SW 1271 (cell line): ENCODE results near the gene PRM2.

ENCODE experiments used
- DNase-seq, 2 experiments: peaks; one replicate each; lab custom pipeline; 2025; lab: John Stamatoyannopoulos, UW

The PRM2 gene, protein sequence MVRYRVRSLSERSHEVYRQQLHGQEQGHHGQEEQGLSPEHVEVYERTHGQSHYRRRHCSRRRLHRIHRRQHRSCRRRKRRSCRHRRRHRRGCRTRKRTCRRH

DNA sequence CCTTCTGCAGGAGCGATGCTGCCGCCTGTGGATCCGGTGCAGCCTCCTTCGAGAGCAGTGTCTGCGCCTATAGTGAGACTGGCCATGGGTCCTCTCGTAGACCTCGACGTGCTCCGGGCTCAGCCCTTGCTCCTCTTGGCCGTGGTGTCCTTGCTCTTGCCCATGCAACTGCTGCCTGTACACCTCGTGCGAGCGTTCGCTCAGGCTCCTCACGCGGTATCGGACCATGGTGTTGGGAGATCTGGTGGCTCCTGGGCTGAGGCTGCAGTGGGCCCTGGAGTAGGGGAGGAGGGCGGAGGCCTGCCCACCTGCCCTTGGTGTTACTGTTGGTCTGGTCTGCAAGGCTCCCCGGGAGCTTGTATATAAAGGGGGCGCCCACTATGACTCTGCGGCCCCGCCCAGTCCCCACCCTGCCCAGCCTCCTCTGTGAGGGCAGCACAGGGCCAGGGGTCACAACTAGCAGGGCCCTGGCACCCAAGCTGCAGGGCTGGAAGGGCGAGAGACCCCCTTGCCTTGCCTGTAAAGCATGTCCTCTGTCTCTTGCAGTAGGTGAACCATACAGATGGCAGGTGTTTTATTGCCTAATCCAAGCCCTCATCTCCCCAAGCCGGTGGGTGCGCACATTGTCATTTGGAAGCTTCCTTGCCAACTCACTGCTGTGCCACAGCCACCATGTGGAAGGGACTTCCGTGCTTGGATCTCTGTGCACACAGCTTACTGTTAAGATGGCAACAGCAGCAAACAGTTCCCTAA, at the start of gene PRM2:
PRM2 (minus strand) TSS at position 338 of the 753 bp plus-strand sequence; CDS start at position 228, 110 bp downstream.
- no peak for DNase-seq

DNA sequence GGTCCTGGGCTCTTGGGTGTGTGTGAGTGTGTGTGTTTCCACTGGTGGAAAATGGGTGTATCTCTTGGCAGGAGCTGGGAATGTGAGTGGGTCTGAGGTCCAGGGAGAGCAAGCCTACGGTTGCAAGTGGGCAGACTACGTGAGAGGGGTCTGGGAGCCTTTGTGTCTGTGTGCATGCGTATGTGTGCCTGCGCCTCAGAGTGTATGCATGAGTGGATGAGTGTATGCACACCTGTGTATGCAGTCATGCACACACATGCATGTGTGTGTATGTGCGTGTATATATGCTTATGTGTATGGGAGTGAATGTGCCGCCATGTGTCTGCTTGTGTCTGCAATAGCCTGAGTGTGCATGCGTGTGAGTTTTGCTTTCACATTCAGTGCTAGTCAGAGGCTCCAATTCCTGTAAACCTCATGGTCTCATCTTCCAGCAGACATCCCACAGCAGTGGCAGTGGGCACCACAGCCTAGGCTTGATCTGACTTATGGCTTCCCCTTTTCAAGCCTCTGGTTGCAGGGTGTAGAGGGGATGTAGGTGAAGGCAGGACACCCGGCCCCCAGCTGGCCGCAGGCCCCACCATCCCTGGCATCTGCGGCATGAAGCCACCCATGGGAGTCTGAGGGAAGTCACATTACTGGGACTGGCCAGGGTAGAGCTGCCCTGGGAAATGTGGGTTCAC, 49.3 kb upstream of the PRM2 start:
- DNase-seq: no peak

DNA sequence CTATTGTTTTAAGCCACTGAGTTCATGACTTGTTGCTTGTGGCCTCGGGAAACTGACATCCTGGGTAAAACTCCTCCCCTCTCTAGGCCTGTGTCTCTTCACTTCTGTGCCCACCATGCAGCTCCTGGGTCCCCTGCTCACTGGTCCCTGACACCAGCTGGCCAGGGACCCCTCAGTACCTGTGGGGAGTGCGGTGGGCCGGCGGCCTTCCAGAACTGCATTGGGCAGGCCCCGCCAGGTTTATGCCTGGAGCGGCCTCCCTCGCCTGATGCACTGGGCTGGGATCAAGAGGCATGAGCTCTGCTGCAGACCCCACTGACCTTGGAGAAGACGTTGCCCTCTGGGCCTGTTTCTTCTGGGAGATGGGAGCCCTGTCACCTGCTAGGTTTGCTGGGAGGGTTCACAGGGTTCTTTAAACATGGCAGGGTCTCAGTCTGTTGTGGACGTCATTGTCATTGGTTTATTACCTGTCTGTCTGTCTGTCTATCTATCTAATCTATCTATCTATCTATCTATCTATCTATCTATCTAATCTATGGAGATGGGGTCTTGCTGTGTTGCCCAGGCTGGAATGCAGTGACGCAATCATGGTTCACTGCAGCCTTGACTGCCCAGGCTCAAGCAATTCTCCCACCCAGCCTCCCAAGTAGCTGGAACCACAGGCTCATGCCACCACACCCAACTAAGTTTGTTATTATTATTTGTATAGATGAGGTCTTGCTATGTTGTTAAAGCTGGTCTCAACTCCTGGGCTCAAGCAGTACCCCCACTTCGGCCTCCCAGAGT, 47.5 kb upstream of the PRM2 start:
- no peak for DNase-seq

DNA sequence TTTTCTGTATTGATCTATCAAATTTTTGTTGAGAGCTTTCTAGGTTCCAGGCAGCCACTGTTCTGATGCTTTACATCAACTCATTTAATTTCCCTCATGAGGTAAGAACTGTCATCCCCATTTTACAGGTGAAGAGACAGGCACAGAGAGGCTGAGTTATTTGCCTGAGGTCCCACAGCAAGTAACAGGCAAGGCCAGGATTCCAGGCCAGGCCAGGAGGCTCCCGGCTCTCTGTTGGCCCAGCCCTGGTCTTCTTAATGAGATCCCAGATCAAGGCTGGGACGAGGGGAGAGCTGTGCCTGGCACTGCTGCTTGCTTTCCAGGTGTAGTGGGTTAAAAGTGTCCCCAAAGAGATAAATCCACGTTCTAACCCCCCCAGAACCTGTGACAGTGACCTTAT, 46.5 kb upstream of the PRM2 start:
- no peak for DNase-seq

DNA sequence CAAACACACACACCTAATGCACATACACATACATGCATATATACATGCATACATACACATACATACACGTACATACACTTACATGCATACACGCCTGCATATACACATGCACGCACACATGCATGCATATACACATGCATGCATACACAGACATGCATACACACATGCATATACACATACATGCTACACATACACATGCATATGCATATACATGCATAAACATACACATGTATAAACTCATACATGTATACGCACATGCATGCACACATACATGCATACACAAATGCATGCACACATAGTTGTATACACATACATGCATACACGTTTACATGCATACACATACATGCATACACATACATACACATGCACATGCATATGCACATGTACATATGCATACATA, 45.4 kb upstream of the PRM2 start:
- no peak for DNase-seq

DNA sequence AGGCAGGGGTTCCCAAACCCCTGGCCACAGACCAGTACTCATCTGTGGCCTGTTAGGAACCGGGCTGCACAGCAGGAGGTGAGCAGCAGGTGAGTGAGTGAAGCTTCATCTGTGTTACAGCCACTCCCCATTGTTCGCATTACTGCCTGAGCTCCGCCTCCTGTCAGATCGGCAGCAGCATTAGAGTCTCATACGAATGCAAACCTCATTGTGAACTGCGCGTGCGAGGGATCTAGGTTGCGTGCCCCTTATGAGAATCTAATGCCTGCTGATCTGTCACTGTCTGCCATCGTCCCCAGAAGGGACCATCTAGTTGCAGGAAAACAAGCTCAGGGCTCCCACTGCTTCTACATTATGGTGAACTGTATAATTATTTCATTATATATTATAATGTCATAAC, 43.9 kb upstream of the PRM2 start:
- no peak for DNase-seq

DNA sequence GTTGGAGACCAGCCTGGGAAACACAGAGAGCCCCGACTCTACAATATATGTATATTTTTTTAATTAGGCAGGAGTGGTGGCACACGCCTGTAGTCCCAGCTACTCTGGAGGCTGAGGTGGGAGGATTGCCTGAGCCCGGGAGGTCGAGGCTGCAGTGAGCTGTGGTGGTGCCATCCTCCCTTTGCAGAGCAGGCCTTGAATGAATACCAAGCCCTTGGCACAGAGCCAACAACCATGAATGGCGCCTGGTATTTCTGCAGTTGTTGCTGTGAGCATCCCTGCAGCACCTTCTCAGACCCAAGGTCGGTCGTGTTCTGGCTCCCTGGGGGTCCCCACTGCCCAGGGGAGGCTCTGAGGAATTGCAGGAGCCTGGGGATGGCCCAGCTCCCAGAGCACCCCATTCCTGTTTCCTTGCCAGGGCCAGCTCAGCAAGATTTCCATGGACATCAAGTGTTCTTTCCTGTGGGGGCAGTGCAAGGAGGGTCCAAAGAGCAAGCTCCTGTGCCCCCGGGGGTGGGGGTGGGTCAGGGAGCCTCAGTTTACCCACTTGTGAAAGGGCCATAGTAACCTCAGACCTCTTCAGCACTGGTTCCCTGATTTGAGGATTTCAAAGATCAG, 43.4 kb upstream of the PRM2 start:
- DNase-seq: no peak

DNA sequence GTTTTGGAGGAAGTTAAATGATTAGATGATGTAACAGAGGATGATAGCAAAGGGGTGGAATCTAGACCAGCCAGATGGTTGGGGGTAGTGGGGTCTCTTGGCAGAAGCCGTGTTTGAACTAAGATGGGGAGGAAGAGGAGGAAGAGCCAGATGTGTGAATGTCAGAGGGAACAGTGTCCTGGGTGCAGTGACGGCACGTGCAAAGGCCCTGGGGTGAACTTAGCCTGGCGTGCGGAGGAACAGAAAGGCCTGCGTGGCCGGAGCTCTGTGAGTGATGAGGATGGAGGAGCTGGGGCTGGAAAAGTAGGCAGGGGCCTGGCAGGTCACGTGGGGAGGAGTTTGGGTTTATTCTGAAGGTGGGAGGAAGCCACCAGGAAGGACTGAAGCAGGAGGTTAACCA, 42.5 kb upstream of the PRM2 start:
- DNase-seq: no peak

DNA sequence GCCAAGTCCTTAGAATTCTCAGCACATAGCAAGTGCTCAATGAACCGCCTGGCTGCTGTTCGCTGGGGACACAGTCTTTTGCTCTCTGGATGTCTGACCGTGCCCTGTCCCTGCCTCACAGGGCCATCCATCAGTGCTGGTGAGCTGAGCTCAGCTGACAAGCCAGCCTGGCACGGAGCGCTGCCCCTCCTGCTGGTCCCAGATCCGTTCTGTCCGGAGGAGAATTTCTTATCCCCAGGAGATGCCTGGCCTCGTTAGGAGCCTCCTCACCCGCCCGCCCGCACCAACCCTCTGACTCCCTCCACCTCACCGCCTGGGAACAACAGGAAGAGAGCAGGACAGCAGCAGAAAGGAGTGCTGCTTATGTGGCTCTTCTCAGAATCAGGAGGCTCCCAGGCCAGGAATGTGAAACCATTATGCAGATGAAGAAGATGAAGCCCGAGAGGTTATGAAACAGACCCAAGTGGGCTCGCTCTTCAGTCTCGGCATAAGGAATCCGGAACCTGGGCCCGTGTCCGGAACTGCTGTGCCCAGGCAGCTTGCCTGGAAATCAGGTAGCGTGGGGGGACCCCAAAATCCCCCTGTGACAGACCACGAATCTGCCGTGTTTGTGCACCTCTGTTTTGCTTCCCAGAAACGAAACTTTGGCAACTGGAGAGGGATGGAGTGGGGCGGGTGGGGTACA, 40.2 kb upstream of the PRM2 start:
- no peak for DNase-seq

DNA sequence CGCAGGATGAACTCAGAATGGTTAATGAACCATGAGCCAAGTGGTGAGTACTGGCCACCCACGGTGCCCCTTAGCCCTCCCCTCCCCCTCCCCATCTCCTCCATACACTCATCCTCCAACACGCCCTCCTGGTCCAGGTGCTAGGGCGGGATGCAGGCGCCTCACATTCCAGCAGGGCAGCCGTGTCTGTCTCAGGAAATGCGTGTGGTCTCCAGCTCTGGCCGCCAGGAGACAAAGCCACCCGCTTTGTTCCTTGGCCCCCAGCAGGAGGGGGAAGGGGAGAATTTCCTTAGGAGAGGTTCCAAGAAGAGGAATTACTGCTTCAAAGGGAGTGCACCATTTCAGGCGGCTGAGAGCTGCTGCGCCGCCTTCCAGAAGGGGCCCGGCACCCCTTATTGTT, 39.2 kb upstream of the PRM2 start:
- DNase-seq: no peak

DNA sequence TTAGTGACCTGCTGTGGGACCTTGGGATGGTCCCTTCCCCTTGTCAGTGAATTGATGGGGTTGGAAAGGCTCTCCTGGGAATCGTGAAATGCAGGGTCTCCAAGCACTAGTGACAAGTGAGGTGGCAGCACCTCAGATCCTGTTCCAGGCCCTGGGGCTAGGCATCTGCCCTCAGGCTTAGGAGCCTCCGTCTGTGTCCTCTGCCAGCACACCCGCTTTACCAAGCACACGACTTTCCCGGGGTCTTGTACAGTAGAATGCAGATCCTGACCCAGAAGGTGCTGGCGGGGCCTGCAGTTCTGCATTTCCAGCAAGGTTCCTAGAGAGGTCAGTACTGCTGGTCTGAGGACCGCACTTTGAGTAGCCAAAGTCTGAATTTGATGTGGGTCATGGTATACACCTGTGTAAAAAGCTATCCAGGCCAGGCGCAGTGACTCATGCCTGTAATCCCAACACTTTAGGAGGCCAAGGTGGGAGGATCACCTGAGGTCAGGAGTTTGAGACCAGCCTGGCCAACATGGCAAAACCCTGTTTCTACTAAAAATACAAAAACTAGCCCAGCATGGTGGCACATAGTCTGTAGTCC, 38.1 kb upstream of the PRM2 start:
- DNase-seq: no peak

DNA sequence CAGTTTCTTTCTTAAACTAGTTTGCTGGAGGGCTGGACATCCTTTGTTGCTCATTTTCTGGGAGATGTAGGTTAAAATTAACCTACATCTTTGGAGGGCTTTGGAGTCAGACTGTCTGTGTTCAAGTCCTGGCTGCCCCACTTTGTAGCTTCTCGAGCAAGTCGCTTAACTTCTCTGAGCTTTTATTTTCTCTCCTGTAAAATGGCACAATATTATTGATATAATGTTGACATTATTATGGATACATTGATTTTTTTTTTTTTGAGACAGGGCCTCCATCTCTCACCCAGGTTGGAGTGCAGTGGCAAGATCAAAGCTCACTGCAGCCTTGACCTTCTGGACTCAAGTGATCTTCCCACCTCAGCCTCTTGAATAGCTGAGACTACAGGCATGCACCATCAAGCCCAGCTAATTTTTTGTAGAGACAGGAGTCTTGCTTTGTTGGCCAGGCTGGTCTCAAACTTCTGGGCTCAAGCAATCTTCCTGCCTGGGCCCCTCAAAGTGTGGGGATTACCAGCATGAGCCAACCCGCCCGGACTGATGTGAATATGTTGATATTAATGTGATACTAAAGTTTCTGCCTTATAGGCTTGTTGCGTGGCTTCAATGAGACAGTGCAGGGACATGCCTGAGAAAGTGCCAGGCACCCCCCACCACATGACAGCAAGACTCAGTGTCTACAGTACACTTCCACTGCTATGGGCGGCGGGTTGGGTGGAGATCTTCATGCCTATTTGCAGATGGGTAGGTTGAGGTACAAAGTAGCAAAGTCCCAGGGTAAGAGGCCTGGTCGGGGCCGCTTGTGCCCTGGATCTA, 37.4 kb upstream of the PRM2 start:
- DNase-seq: no peak

DNA sequence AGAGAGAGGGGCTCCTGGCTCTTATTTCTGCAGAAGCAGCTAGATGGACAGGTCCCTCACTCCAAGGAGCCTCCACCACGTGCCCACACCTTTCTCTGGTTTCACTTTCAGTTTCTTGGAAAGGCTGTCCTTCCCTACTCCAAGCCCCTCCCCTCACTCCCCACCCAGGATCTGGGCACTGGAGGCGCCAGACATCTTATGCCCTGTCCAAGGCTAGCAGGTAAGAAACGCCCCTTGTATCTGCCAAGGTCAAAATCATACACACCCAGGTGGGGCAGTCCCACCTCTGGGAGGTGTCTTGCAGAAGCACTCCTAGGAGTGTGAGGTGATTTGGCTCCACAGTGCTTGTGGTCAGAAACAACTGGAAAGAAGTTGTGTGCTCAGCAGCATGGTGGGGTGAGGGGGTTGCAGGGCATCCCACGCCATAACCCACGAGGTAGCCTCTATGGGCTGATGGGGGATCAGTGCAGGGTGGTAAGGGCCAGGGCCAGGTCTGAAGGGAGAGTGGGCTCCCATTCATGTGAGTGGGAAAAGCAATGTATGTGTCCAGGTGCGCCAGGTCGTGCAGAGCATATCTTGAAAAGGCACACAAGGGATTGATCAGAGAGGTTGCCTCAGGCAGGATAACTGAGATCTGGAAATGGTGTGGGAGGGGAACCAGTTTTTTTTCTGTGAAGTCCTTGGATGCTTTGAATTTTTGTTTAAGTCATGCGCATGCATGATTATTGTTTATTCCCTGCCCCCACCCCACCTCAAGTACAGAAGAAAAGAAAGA, 36.6 kb upstream of the PRM2 start:
- DNase-seq: peak in 1 of 2 experiments; percentile 14

DNA sequence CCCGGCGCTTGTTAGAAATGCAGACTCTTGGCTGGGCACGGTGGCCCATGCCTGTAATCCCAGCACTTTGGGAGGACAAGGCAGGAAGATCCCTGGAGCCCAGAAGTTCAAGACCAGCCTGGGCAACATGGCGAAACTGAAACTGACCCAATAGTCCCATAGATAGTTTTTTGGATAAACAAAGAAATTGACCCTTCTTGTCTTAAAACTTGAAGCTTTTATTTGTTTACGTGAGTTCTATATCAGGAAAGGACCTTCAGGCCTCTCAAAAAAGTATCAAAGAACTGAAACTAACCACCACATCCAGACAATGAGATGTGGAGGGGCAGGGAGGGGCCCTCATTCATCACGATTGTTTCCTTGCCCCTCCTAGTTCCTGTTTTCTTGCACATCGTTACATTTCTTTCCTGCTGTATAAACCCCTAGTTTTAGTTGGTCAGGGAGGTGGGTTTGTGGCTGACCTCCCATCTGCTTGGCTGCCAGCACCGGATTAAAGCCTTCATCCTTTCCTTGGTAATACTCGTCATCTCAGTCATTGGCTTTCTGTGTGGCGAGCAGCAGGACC, 34.8 kb upstream of the PRM2 start:
- DNase-seq: no peak

DNA sequence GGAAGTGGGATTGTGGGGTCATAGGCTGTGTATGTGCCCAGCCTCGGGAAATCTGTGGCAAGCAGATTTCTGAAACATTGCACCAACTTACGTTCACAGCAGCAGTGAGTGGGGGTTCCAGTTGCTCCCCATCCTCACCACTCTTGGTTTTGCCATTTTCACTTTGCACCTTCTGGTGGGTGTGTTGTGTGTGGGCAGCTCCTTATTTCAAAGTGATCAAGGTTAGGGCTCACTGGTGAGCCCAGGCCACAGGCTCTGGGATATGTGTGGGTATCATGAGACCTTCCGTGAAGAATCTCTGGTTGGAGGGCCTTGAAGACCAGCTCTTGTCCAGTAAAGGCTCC, 34.3 kb upstream of the PRM2 start:
- no peak for DNase-seq

DNA sequence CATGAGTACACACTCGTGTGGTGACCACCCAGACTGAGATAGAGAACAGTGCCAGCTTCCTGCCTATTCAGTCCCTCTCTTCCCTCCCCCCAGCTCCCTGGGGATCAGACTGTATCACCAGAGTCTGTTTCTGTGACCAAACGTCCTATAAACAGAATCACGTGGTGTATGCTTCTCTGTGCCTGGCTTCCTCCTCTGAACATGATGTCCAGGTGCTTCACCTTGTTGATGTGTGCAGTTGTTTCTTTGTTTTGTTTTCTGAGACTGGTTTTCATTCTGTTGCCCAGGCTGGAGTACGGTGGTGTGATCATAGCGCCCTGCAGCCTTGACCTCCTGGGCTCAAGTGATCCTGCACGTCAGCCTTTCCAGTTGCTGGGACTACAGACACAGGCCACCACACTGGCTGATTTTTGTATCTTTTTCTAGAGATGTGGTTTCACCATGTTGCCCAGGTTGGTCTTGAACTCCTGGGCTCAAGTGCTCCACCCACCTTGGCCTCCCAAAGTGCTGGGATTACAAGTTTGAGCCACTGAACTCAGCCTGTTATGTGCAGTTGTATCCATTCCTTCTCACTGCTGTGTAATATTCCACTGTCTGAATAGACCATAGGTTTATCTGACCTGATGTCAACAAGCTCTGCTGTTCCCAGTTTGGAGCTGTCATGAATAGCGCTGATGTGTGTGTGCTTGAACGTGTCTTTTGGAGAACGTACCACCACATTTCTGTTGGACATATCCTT, 33.8 kb upstream of the PRM2 start:
- no peak for DNase-seq

DNA sequence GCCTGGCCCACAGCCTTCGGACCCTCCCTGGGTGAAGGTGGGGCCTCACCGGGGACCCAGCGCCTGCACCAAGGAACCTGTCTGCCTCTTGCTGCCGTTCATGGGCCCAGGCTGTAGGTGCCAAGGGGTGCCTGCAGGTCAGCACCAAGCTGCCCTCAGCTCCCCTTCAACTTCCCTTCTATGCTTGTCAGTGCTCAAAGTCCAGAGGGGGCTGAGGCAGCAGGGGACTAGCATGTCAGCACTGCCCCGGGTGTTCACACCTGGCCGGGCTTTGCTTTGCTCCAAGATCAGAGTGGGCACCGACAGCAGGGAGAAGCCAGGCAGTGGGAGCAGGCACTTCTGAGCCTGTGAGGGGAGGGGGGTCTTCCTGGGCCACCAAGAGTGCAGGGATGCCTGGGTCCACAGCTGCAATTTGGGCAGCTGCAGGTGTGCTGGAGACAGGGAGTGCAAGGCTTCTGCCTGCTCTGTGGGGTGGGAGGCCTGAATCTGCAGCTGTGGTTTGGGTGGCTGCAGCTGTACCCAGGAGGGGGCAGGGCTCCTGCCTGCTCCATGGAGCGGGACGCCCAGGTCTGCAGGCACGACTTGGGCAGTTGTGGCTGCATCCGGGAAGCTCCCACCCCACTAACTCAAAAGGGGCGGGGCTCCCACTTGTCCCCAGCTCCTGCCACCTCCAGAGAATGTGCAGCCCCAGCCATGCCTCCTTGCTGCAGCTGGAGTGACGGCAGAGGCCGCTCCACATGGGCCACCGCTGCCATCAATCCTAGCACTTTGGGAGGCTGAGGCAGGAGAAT, 32.4 kb upstream of the PRM2 start:
- DNase-seq: no peak
